Ascending aorta (tissue), 2 donors: ENCODE measurements around the gene RIT2. TPM values are rescaled to one million over a fixed set of nuclear protein-coding genes. Genes with fewer than 3 reads are reported as not detected.

ENCODE experiments used
- DNase-seq, 2 donors: peaks; one replicate each; pipeline ENCODE4 v3.0.0-alpha.2; 2019; ENCODE audit warnings: low spot score in 2 of 2
- H3K27ac ChIP-seq, 2 donors: fragments of 200-600 bp; sonication (generic); one replicate each; pipeline ENCODE4 v1.5.1; 2016 to 2017; ENCODE audit warnings: mild to moderate bottlenecking in 1 of 2
- H3K27me3 ChIP-seq: fragments of 200-600 bp; sonication (generic); one replicate; pipeline ENCODE4 v1.5.1; 2017
- H3K36me3 ChIP-seq, 2 donors: fragments of 200-600 bp; sonication (generic); one replicate each; pipeline ENCODE4 v1.5.1; 2016
- H3K4me1 ChIP-seq, 2 donors: fragments of 200-600 bp; sonication (generic); one replicate each; pipeline ENCODE4 v1.5.1; 2016 to 2017; ENCODE audit warnings: mild to moderate bottlenecking in 1 of 2
- H3K4me3 ChIP-seq, 2 donors: fragments of 200-600 bp; sonication (generic); one replicate each; pipeline ENCODE4 v1.5.1; 2016 to 2017; ENCODE audit warnings: mild to moderate bottlenecking in 1 of 2
- H3K9me3 ChIP-seq, 2 donors: fragments of 200-600 bp; sonication (generic); one replicate each; pipeline ENCODE4 v1.5.1; 2016
- CTCF ChIP-seq, 3 experiments: fragments of 200-600 bp in 2 of 3; fragments of 450-650 bp in 1 of 3; sonication (generic) in 2 of 3; IDR thresholded peaks; one replicate each; pipeline ENCODE4 v1.5.1; 2016 to 2019; ENCODE audit warnings: antibody characterized with exemption in 3 of 3, mild to moderate bottlenecking in 1 of 3, moderate library complexity in 1 of 3
- intact Hi-C: fragments of 100-400 bp; cut with DNase I; formaldehyde crosslinking; loops from one replicate; pipeline ENCODE4 v1.15.1; 2023
- total RNA-seq: library from RNA; depleted of rRNA; stranded (reverse); fragments of >200 nt; gene quantifications from one replicate; pipeline ENCODE4 v1.1.0, GENCODE V29; 2016

RIT2 gene
- total RNA-seq, 1 donor from 2014 or later, result not detected

- intact Hi-C loops, result no loop called here
- no peak for TF ChIP-seq CTCF (IDR thresholded peaks at IDR 0.05)
- Histone ChIP-seq H3K4me1 (no peaks in the 10 kb centered on the region), H3K36me3 (no peaks in the 10 kb centered on the region), H3K27ac (no peak overlapping the region), H3K9me3 (no peaks in the 10 kb centered on the region), H3K27me3 (no peaks in the 10 kb centered on the region), H3K4me3 (no peak overlapping the region)
- DNase-seq, result no peak
Measured at GRCh38 chr18:43113220-43113895, 2.1 kb downstream of the RIT2 start.

- H3K27ac ChIP-seq, result no peak overlapping the region
- no peaks in the 10 kb centered on the region for H3K27me3 ChIP-seq
- H3K9me3 ChIP-seq, result no peaks in the 10 kb centered on the region
- no peaks in the 10 kb centered on the region for H3K4me1 ChIP-seq
- H3K4me3 ChIP-seq, result no peak overlapping the region
- no peak for TF ChIP-seq CTCF (IDR thresholded peaks at IDR 0.05)
- no peak for DNase-seq
- no peaks in the 10 kb centered on the region for H3K36me3 ChIP-seq
- intact Hi-C loops, result no loop called here
Measured at GRCh38 chr18:43108882-43109281, 6.6 kb downstream of the RIT2 start.

GRCh38 chr18:43108469-43108868, 7.0 kb downstream of the RIT2 start:
- Histone ChIP-seq H3K27ac (no peak overlapping the region), H3K4me3 (no peak overlapping the region), H3K4me1 (no peaks in the 10 kb centered on the region), H3K27me3 (no peaks in the 10 kb centered on the region), H3K9me3 (no peaks in the 10 kb centered on the region), H3K36me3 (no peaks in the 10 kb centered on the region)
- no peak for DNase-seq
- intact Hi-C loops, result no loop called here
- no peak for TF ChIP-seq CTCF (IDR thresholded peaks at IDR 0.05)

- H3K4me1 ChIP-seq, result no peaks in the 10 kb centered on the region
- no peak for DNase-seq
- H3K36me3 ChIP-seq, result no peaks in the 10 kb centered on the region
- no peak overlapping the region for H3K27ac ChIP-seq
- H3K4me3 ChIP-seq, result no peak overlapping the region
- TF ChIP-seq CTCF (IDR thresholded peaks at IDR 0.05), result no peak
- H3K27me3 ChIP-seq, result no peaks in the 10 kb centered on the region
- intact Hi-C loops, result no loop called here
- no peaks in the 10 kb centered on the region for H3K9me3 ChIP-seq
Measured at GRCh38 chr18:43093646-43094045, 21.8 kb downstream of the RIT2 start.

- no peaks in the 10 kb centered on the region for H3K36me3 ChIP-seq
- DNase-seq, result no peak
- intact Hi-C loops, result no loop called here
- H3K27ac ChIP-seq, result no peak overlapping the region
- no peak overlapping the region for H3K4me3 ChIP-seq
- no peaks in the 10 kb centered on the region for H3K4me1 ChIP-seq
- no peaks in the 10 kb centered on the region for H3K9me3 ChIP-seq
- no peaks in the 10 kb centered on the region for H3K27me3 ChIP-seq
- TF ChIP-seq CTCF (IDR thresholded peaks at IDR 0.05), result no peak
Measured at GRCh38 chr18:43092539-43092938, 22.9 kb downstream of the RIT2 start.

- intact Hi-C loops, result no loop called here
- Histone ChIP-seq H3K4me1 (no peaks in the 10 kb centered on the region), H3K9me3 (no peaks in the 10 kb centered on the region), H3K27ac (no peak overlapping the region), H3K4me3 (no peak overlapping the region), H3K27me3 (no peaks in the 10 kb centered on the region), H3K36me3 (no peaks in the 10 kb centered on the region)
- TF ChIP-seq CTCF (IDR thresholded peaks at IDR 0.05), result no peak
- no peak for DNase-seq
Measured at GRCh38 chr18:43081396-43081795, 34.1 kb downstream of the RIT2 start.
